ENCODE results near the gene NME2. TPM values are rescaled to one million over a fixed set of nuclear protein-coding genes. Genes with fewer than 3 reads are reported as not detected.

The NME2 gene
- total and polyA plus RNA-seq, 2 of the 8 experiments (the other 6 are each of a cell fraction or from before 2014, with no cell fraction given) = 827 to 929 TPM

- TF ChIP-seq CTBP2 (IDR thresholded peaks at IDR 0.05; ENCODE audit: borderline replicate concordance, insufficient read depth, insufficient read length, low read length) (no peak), SIN3A (conservative IDR thresholded peaks at IDR 0.05 in 1 of 2, IDR thresholded peaks at IDR 0.05 in 1 of 2; ENCODE audit: low read depth in 1 of 2, low read length in 2 of 2) (peak in 1 of 2 experiments; percentile 74; a peak in 1 of 4 replicates), JUN (IDR thresholded peaks at IDR 0.05; ENCODE audit: low read depth, low read length) (no peak), CTCF (IDR thresholded peaks at IDR 0.05; ENCODE audit: control extremely low read depth in 1 of 3, insufficient read depth in 1 of 3, low read depth in 1 of 3, low read length in 3 of 3) (peak in 1 of 3 experiments; percentile 46; a peak in 2 of 4 replicates), ZNF274 (IDR thresholded peaks at IDR 0.05; ENCODE audit: borderline replicate concordance, extremely low read depth, low read length) (no peak), BACH1 (IDR thresholded peaks at IDR 0.05; ENCODE audit: low read length) (peak; percentile 53), TBP (IDR thresholded peaks at IDR 0.05; ENCODE audit: low read depth, low read length) (peak; percentile 19; the same call in 1 of the 2 replicates), SUZ12 (IDR thresholded peaks at IDR 0.05; ENCODE audit: low read length) (no peak), HDAC2 (IDR thresholded peaks at IDR 0.05; ENCODE audit: borderline replicate concordance in 1 of 2, low read depth in 2 of 2, low read length in 2 of 2) (no peak), MAX (IDR thresholded peaks at IDR 0.05) (peak; percentile 72), PHF8 (conservative IDR thresholded peaks at IDR 0.05; ENCODE audit: low read depth, low read length) (peak; percentile 78), SIX5 (IDR thresholded peaks at IDR 0.05; ENCODE audit: low read depth, low read length) (no peak), KDM1A (IDR thresholded peaks at IDR 0.05; ENCODE audit: borderline replicate concordance, low read length) (no peak), SIRT6 (IDR thresholded peaks at IDR 0.05; ENCODE audit: low read length) (no peak), FOSL1 (IDR thresholded peaks at IDR 0.05; ENCODE audit: insufficient read depth, low read depth, low read length) (no peak), SP4 (IDR thresholded peaks at IDR 0.05; ENCODE audit: low read length) (no peak), POU5F1 (IDR thresholded peaks at IDR 0.05; ENCODE audit: low read depth, low read length) (no peak), CHD2 (IDR thresholded peaks at IDR 0.05; ENCODE audit: low read length) (no peak), RAD21 (IDR thresholded peaks at IDR 0.05 in 1 of 2, conservative IDR thresholded peaks at IDR 0.05 in 1 of 2; ENCODE audit: low read depth in 2 of 2, low read length in 2 of 2) (no peak), EZH2 (IDR thresholded peaks at IDR 0.05; ENCODE audit: low read depth, low read length, severe bottlenecking) (no peak)
Observed at GRCh38 chr17:51166198-51166986, at the start of gene NME2 (continued).

Data from H1 (cell line).